Effector memory CD4-positive, alpha-beta T cell (primary cell): ENCODE measurements around the gene GNG7.
"Not testable (repeated sequence)": the region's sequence is repeated elsewhere in the genome, so short reads cannot be mapped to it uniquely, and the experiment has no call there.

Experiments
- DNase-seq, 3 donors: peaks; one replicate each; pipeline ENCODE4 v3.0.0-alpha.2; 2020
- H3K27ac ChIP-seq: 2 replicates; pipeline ENCODE4 v1.7.0; 2013; ENCODE audit warnings: mild to moderate bottlenecking, low read length, moderate library complexity; ENCODE audit not compliant: insufficient read depth, poor library complexity, severe bottlenecking
- H3K27me3 ChIP-seq: replicated peaks from 2 replicates; pipeline ENCODE4 v1.7.0; 2013; ENCODE audit warnings: mild to moderate bottlenecking, low read length; ENCODE audit not compliant: insufficient read depth, control insufficient read depth, poor library complexity, severe bottlenecking
- H3K36me3 ChIP-seq: 2 replicates; pipeline ENCODE4 v1.7.0; 2013; ENCODE audit warnings: mild to moderate bottlenecking, low read length, moderate library complexity; ENCODE audit not compliant: control insufficient read depth, insufficient read depth
- H3K4me1 ChIP-seq: 2 replicates; pipeline ENCODE4 v1.7.0; 2013; ENCODE audit warnings: low read length, mild to moderate bottlenecking; ENCODE audit not compliant: control insufficient read depth, insufficient read depth, poor library complexity, severe bottlenecking
- H3K4me3 ChIP-seq: 2 replicates; pipeline ENCODE4 v1.7.0; 2013; ENCODE audit warnings: low read length, low read depth, mild to moderate bottlenecking; ENCODE audit not compliant: insufficient read depth, poor library complexity, severe bottlenecking
- H3K9me3 ChIP-seq: 2 replicates; pipeline ENCODE4 v1.7.0; 2013; ENCODE audit warnings: mild to moderate bottlenecking, low read length, moderate library complexity; ENCODE audit not compliant: control insufficient read depth

GNG7 gene

DNA sequence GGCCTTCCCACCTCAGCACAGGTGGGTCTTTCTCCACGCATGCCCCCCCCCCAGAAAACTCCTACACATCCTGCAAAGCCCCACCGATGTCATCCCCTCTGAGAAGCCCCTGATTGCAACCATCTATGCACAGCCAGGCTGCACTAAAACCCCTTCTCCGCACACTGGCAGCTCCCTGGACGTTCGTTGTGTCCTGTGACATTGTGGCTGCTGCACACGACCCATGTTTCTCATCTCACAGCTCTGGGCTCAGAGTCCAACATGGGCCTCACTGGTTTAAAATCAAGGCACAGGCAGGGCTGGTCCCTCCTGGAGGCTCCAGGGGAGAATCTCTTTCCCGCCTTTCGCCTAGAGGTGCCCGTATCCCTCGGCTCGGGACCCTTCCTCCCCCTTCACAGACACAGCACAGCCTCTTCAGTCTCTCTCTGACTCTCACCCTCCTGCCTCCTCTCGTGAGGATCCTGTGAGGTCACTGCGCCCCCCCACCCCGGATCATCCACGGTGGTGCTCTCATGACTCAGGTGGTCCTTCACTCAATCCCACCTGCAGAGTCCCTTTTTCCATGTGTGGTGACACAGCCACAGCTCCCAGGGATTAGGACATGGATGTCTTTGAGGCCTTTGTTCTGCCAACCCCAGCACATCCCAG is 155.3 kb downstream of the GNG7 start:
- Histone ChIP-seq H3K4me3 (no peak overlapping the region), H3K9me3 (no peaks in the 10 kb centered on the region), H3K36me3 (no peaks in the 10 kb centered on the region), H3K27ac (no peak overlapping the region), H3K4me1 (peaks cover 11% of the 10 kb centered on the region), H3K27me3 (no peaks in the 10 kb centered on the region)
- no peak for DNase-seq

DNA sequence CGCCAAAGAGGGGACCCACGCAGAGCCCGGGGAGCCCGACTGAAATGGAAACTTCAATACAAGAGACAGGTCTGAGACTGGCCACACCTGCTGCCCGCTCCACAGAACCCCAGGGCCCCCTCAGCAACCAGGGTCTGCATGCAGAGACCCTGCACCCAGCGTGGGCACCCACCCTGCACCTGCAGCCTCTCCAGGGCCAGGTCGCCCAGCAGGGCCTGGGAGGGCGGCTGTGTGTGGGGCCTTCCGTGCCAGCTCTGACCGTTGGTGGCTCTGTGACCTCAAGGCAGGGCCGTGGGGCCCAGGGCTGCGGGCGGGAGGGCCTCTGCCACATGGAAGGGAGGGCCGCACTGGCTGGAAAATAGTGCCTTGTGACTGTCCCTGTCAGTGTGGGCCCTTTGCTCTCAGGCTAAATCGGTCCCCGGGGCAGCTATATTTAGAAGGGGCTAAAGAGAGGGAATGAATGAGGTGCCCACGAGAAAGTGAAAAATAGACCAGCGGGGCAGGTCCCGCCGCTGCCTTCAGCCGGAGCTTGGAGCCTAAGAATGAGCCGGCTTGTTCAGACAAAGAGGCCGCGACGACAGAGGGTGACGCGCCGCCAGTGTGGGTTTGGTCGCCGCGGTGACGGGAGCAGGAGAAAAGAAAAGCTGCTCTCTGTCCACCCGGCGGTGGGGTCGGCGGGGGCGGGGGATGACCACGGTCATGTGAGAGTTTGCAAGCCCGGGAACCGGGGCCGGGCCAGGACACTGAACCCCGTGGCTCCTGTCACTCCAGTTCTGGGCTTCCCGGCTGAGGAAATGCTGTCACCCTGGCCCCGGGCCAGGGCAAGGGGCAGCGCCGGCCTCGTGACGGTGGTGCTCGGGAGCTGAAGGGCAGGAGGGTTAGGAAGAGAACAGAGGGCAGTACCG is 156.1 kb downstream of the GNG7 start:
- Histone ChIP-seq H3K27me3 (no peaks in the 10 kb centered on the region), H3K4me3 (no peak overlapping the region), H3K36me3 (no peaks in the 10 kb centered on the region), H3K27ac (no peak overlapping the region), H3K9me3 (no peaks in the 10 kb centered on the region), H3K4me1 (peaks cover 11% of the 10 kb centered on the region)
- no peak for DNase-seq

DNA sequence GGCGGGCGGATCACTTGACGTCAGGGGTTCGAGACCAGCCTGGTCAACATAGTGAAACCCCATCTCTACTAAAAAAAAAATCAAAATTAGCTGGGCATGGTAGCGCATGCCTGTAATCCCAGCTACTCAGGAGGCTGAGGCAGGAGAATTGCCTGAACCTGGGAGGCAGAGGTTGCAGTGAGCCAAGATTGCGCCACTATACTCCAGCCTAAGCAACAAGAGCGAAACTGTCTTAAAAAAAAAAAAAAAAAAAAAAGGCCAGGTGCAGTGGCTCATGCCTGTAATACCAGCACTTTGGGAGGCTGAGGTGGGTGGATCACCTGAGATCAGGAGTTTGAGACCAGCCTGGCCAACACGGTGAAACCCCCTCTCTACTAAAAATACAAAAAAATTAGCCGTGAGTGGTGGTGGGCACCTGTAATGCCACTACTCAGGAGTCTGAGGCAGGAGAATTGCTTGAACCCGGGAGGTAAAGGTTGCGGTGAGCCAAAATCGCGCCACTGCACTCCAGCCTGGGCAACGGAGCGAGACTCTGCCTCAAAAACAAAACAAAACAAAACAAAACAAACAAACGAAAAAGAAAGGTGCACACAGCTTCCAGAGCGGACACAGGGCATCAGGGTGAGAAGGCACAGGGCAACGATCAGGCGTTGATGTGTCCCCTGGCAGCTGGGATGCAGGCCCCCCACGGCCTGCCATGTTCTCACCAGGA is 156.9 kb downstream of the GNG7 start:
- H3K4me3 ChIP-seq, H3K36me3 ChIP-seq, DNase-seq, H3K27ac ChIP-seq, H3K9me3 ChIP-seq, H3K27me3 ChIP-seq: not testable (repeated sequence)
- H3K4me1 ChIP-seq, result peaks cover 11% of the 10 kb centered on the region

DNA sequence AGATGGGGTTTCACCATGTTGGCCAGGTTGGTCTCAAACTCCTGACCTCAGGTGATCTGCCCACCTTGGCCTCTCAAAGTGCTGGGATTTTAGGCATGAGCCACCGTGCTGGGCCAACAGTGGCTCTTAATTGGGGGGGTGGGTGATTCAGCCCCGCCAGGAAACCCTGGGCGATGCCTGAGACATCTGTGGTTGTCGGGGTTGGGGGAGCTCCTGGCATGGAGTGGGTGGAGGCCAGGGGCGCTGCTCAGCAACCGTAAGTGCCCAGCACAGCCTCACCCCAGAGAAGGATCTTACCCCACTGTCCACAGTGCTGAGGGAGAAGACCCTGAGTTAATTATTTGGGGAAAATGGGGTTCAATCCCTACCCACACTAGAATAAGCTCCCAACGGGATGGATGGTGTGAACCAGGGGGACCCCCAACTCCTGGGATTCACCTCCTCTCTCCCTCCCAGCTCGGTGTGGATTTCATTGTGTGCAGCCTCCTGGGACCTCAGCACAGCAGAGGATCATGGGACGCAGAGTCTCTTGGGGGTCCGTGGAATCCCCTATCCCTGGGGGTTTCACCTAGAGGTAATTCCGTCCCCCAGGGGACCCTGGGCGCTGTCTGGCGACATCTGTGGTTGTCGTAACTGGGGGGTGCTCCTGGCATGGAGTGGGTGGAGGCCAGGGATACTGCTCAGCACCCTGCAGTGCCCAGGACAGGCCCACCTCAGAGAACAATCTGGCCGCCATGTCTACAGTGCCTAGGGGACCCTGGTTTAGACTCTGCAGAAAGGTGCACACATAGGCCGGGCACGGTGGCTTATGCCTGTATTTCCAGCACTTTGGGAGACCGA is 157.7 kb downstream of the GNG7 start:
- no peaks in the 10 kb centered on the region for H3K36me3 ChIP-seq
- no peaks in the 10 kb centered on the region for H3K27me3 ChIP-seq
- no peak overlapping the region for H3K4me3 ChIP-seq
- peaks cover 11% of the 10 kb centered on the region for H3K4me1 ChIP-seq
- no peak overlapping the region for H3K27ac ChIP-seq
- no peaks in the 10 kb centered on the region for H3K9me3 ChIP-seq
- DNase-seq, result no peak

DNA sequence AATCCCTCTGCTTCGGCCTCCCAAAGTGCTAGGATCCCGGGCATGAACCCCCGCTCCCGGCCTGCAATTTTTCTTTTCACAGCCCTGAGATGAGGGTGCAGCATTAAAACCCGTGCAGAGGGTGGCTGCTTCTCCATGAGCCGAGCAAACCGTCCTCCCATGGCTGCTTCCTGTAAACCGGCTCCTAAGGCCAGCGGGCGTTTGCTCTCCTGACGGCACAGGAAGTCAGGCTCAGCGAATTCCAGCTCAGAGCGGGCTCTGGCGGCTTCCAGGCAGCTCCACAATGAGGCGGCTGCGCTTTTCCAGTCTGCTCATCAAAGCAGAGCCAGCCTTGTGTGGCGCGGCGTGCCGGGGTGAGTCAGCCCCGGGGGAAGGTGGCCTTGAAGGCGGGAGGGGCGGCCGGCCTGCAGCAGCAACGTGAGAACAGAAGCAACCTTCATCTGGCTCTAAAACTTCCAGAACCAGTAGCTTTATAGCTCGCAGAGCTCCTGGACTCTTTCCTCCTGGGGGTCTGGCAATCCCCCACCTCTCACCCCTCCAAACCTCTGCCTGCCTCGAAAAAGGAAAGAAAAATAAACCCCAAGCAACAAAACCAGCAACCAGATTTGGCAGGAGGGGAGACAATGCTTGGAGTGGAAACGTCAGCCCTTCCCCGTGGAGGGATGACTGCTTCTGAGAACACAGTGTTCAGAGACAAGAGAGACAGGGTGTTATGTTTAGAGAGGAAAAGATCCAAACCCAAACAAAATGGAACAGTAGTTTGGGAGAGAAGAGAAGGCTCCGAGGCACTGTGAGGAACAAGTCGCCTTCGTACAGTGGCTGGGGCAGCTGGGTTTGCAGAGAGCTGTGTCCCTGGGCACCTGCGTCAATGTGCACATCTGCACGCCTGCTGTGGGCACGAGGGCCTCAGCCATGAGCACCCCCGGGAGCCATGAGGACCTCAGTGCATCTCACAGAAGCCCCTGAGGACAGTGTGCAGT is 158.7 kb downstream of the GNG7 start:
- no peaks in the 10 kb centered on the region for H3K27me3 ChIP-seq
- peaks cover 11% of the 10 kb centered on the region for H3K4me1 ChIP-seq
- no peaks in the 10 kb centered on the region for H3K36me3 ChIP-seq
- peak overlapping the region; percentile 44 for H3K4me3 ChIP-seq
- H3K27ac ChIP-seq, result no peak overlapping the region
- DNase-seq, result peak in 2 of 3 donors; percentile 13 to 47
- H3K9me3 ChIP-seq, result no peaks in the 10 kb centered on the region

DNA sequence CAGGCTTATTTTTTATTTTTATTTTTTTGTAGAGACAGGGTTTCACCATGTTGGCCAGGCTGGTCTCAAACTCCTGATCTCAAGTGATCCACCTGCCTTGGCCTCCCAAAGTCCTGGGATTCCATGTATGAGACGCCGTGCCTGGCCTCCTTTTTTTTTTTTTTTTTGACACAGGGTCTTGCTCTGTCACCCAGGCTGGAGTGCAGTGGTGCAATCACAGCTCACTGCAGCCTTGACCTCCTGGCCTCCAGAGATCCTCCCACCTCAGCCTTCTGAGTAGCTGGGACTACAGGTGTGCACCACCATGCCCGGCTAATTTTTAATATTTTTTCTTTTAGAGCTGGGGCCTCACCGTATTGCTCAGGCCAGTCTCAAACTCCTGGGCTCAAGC is 159.4 kb downstream of the GNG7 start:
- H3K27me3 ChIP-seq, H3K27ac ChIP-seq, DNase-seq, H3K9me3 ChIP-seq, H3K36me3 ChIP-seq: not testable (repeated sequence)
- H3K4me3 ChIP-seq, result peak overlapping the region; percentile 44
- peaks cover 11% of the 10 kb centered on the region for H3K4me1 ChIP-seq

DNA sequence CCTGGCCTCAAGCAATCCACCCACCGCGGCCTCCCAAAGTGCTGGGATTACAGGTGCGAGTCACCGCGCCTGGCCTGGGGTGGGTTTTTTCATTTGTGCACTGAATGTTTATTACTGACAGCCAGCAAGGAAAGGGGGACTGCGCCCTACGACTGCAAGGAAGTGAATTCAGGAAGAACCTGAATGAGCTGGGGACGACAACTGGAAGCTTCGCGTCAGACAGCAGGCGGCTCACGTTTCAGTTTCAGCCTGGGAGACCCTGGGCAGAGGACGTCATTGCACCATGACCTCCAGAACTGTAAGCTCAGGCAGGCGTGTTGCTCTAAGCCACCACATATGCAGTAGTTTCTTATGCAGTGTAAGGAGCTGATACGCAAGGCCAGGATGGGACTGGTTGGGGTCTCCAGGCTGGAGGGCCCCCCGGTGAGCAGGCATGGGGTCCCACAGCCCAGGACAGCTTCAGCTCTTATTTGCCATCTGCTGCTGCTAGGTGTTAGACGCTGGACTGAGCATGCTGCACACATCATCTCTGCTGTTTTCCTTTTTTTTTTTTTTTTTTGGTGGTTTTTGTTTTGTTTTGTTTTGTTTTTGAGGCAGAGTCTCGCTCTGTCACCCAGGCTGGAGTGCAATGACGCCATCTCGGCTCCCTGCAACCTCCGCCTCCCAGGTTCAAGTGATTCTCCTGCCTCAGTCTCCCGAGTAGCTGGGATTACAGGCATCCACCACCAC is 160.0 kb downstream of the GNG7 start:
- no peaks in the 10 kb centered on the region for H3K36me3 ChIP-seq
- H3K9me3 ChIP-seq, result no peaks in the 10 kb centered on the region
- H3K27ac ChIP-seq, result no peak overlapping the region
- no peaks in the 10 kb centered on the region for H3K27me3 ChIP-seq
- H3K4me3 ChIP-seq, result no peak overlapping the region
- no peak for DNase-seq
- peaks cover 11% of the 10 kb centered on the region for H3K4me1 ChIP-seq

DNA sequence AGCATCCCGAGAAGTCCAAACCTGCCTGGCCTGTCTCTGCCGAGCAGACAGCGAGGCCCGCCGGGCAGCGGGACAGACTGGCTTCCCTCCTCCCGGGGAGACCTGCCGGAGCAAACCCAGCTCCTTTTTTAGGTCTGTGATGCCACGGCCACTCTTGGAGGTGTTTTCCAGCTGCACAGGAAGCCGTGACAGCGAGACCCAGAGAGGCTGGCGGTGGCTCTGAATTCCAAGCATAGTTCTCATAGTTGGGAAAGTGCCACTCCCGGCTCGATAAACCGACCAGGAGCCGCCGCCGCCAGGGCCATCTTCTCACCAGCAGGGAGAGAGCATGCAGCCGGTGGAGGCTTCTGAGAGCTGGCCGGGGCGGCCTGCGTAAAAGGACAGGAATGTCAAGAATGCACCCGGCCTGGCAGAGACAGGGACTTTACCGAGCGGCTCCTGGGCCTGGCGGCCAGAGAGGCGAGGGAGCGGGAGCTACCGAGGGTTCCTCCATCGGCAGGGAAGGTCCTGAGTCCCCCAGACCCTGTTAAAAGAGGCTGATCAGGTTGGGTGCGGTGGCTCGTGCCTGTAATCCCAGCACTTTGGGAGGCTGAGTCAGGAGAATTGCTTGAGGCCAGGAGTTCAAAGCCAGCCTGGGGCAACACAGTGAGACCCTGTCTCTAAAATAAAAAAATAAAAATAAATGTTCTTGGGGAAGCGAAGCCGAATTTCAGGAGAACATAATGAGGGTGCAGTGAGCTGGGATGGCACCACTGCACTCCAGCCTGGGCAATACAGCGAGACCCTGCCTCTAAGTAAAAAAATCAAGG is 161.6 kb downstream of the GNG7 start:
- Histone ChIP-seq H3K4me3 (no peak overlapping the region), H3K27ac (no peak overlapping the region)
- DNase-seq, result no peak

More for the DNA sequence above, 161.6 kb downstream of the GNG7 start:
- no peaks in the 10 kb centered on the region for H3K27me3 ChIP-seq
- no peaks in the 10 kb centered on the region for H3K9me3 ChIP-seq
- H3K4me1 ChIP-seq, result peaks cover 11% of the 10 kb centered on the region
- no peaks in the 10 kb centered on the region for H3K36me3 ChIP-seq
